Tibial nerve (tissue), 4 donors: Measurements from ENCODE around the gene RAB35. TPM values are rescaled to one million over a fixed set of nuclear protein-coding genes. Genes with fewer than 3 reads are reported as not detected.

Experiments used
- DNase-seq, 2 donors: peaks; one replicate each; pipeline ENCODE4 v3.0.0-alpha.2; 2019; ENCODE audit warnings: low spot score in 2 of 2
- H3K27ac ChIP-seq, 4 donors: fragments of 200-600 bp; sonication (generic) in 3 of 4; one replicate each; pipeline ENCODE4 v1.5.1; 2017 to 2019; ENCODE audit warnings: mild to moderate bottlenecking in 1 of 4
- H3K27me3 ChIP-seq, 2 donors: fragments of 200-600 bp; sonication (generic) in 1 of 2; one replicate each; pipeline versions ENCODE4 v1.5.1 to v1.6.0; 2017 to 2019
- H3K36me3 ChIP-seq, 3 donors: fragments of 200-600 bp; sonication (generic); one replicate each; pipeline ENCODE4 v1.5.1; 2018 to 2019
- H3K4me1 ChIP-seq, 4 donors: fragments of 200-600 bp; sonication (generic) in 3 of 4; one replicate each; pipeline ENCODE4 v1.5.1; 2017 to 2019
- H3K4me3 ChIP-seq, 4 donors: fragments of 200-600 bp; sonication (generic) in 3 of 4; one replicate each; pipeline ENCODE4 v1.5.1; 2017 to 2019; ENCODE audit warnings: mild to moderate bottlenecking in 1 of 4, moderate library complexity in 1 of 4
- H3K9me3 ChIP-seq, 4 donors: fragments of 200-600 bp; sonication (generic) in 3 of 4; one replicate each; pipeline ENCODE4 v1.5.1; 2017 to 2019
- EP300 ChIP-seq, 2 donors: sonication (generic); formaldehyde crosslinking; IDR thresholded peaks; one replicate each; pipeline ENCODE4 v1.6.1; 2017; ENCODE audit warnings: antibody characterized with exemption in 2 of 2, mild to moderate bottlenecking in 1 of 2
- POLR2A ChIP-seq, 2 donors: fragments of 450-650 bp; IDR thresholded peaks; one replicate each; pipeline ENCODE4 v1.6.1; 2017; ENCODE audit warnings: antibody characterized with exemption in 2 of 2, mild to moderate bottlenecking in 2 of 2, moderate library complexity in 2 of 2
- WGBS, 2 donors: methylation state at CpG; one replicate each; pipeline ENCODE4 v1.1.5; 2018; 5-methylcytosine and 5-hydroxymethylcytosine counted together
- total RNA-seq, 4 donors: library from RNA; depleted of rRNA; stranded (reverse); fragments of >200 nt; gene quantifications; one replicate each; pipeline ENCODE4 v1.1.0, GENCODE V29; 2016
- TF ChIP-seq, protein P1 (sequence below), 5 experiments: fragments of 200-600 bp in 3 of 5; fragments of 450-650 bp in 2 of 5; sonication (generic) in 3 of 5; IDR thresholded peaks; one replicate each; pipeline ENCODE4 v1.5.1; 2016 to 2019; ENCODE audit warnings: antibody characterized with exemption in 5 of 5, mild to moderate bottlenecking in 3 of 5, moderate library complexity in 2 of 5

The RAB35 gene
- total RNA-seq, 4 donors from 2014 or later: 22.8 to 30.8 (median 26.2) TPM

GRCh38 chr12:120126635-120127005 lies 10.1 kb upstream of the RAB35 start:
- peaks cover 4 to 61% (median 30%) of the 10 kb centered on the region in 3 donors for H3K36me3 ChIP-seq
- H3K27ac ChIP-seq: peak overlapping the region in 2 of 4 donors; percentile 50 to 69
- peak in 1 of 2 donors; percentile 61 for DNase-seq
- 56 to 61% methylated on average over 2 of the region's 2 CpGs for WGBS, 2 donors
- no peaks in the 10 kb centered on the region for H3K9me3 ChIP-seq
- no peak overlapping the region for H3K4me3 ChIP-seq
- peaks cover 0 to 12% (median 3%) of the 10 kb centered on the region in 4 donors for H3K4me1 ChIP-seq
- TF ChIP-seq, protein P1, sequence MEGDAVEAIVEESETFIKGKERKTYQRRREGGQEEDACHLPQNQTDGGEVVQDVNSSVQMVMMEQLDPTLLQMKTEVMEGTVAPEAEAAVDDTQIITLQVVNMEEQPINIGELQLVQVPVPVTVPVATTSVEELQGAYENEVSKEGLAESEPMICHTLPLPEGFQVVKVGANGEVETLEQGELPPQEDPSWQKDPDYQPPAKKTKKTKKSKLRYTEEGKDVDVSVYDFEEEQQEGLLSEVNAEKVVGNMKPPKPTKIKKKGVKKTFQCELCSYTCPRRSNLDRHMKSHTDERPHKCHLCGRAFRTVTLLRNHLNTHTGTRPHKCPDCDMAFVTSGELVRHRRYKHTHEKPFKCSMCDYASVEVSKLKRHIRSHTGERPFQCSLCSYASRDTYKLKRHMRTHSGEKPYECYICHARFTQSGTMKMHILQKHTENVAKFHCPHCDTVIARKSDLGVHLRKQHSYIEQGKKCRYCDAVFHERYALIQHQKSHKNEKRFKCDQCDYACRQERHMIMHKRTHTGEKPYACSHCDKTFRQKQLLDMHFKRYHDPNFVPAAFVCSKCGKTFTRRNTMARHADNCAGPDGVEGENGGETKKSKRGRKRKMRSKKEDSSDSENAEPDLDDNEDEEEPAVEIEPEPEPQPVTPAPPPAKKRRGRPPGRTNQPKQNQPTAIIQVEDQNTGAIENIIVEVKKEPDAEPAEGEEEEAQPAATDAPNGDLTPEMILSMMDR (IDR thresholded peaks at IDR 0.05): no peak
- TF ChIP-seq POLR2A (IDR thresholded peaks at IDR 0.05): no peak
- peak in 1 of 2 donors; percentile 79 for TF ChIP-seq EP300 (IDR thresholded peaks at IDR 0.05)
- no peaks in the 10 kb centered on the region for H3K27me3 ChIP-seq

- WGBS, 2 donors: 80 to 82% methylated on average over 6 of the region's 6 CpGs
- Histone ChIP-seq H3K27ac (peak overlapping the region in 2 of 4 donors; percentile 32 to 59), H3K36me3 (peaks cover 4 to 55% (median 24%) of the 10 kb centered on the region in 3 donors)
Measured at GRCh38 chr12:120125792-120126634, 9.5 kb upstream of the RAB35 start.

DNA sequence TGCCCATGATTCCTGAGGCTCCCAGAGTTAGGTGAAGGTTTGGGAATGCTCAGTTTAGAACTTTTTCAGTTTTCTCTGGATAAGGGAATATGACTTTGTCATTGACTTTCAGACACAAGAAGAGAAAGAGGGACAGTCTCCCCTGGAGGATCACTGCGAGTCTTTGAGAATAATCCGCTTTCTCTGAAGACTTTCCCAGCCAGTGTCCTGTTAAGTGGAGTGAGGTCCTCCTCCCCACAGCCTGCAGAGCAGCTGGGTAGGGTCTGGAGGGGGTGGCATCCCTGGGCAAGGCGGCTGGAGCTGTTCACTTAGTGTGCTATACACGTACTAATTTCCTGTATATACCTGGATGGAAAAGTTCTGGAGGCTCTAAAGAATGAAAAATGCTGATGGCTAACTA lies 8.5 kb upstream of the RAB35 start:
- TF ChIP-seq, protein P1 (IDR thresholded peaks at IDR 0.05): no peak
- TF ChIP-seq POLR2A (IDR thresholded peaks at IDR 0.05): no peak
- DNase-seq: no peak
- no peak overlapping the region for H3K27ac ChIP-seq
- H3K27me3 ChIP-seq: no peaks in the 10 kb centered on the region
- H3K9me3 ChIP-seq: no peaks in the 10 kb centered on the region
- WGBS, 2 donors: 88 to 93% methylated on average over 4 of the region's 4 CpGs
- peaks cover 2 to 45% (median 16%) of the 10 kb centered on the region in 3 donors for H3K36me3 ChIP-seq
- H3K4me1 ChIP-seq: peaks cover 0 to 12% (median 3%) of the 10 kb centered on the region in 4 donors
- no peak overlapping the region for H3K4me3 ChIP-seq

More at GRCh38 chr12:120125792-120126634, 9.5 kb upstream of the RAB35 start:
- Histone ChIP-seq H3K4me3 (no peak overlapping the region), H3K9me3 (no peaks in the 10 kb centered on the region), H3K27me3 (no peaks in the 10 kb centered on the region), H3K4me1 (peaks cover 0 to 12% (median 3%) of the 10 kb centered on the region in 4 donors)
- TF ChIP-seq EP300 (IDR thresholded peaks at IDR 0.05) (no peak), POLR2A (IDR thresholded peaks at IDR 0.05) (no peak)
- TF ChIP-seq, protein P1 (IDR thresholded peaks at IDR 0.05): no peak
- no peak for DNase-seq

DNA sequence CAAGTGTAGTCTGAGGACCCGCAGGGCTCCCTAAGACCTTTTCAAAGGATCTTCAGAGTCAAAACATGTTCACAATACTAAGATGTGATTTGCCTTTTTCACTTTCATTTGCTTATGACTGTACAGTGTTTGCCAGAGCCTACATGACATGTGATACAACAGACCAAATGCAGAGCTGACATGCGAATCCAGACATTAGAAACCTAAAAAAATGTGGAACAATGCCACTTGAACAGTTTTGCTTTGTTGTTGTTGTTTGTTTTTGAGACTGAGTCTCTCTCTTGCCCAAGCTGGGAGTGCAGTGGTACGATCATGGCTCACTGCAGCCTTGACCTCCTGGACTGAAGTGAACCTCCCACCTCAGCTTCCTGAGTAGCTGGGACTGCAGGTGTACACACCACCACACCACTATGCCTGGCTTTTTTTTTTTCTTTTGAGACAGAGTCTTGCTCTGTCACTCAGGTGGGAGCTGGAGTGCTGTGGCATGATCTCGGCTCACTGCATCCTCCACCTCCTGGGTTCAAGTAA lies 5.3 kb upstream of the RAB35 start:
- TF ChIP-seq, protein P1 (IDR thresholded peaks at IDR 0.05): no peak
- no peak for TF ChIP-seq POLR2A (IDR thresholded peaks at IDR 0.05)
- TF ChIP-seq EP300 (IDR thresholded peaks at IDR 0.05): no peak
- Histone ChIP-seq H3K4me3 (no peak overlapping the region), H3K36me3 (peaks cover 0 to 13% (median 0%) of the 10 kb centered on the region in 3 donors), H3K27me3 (no peaks in the 10 kb centered on the region), H3K9me3 (no peaks in the 10 kb centered on the region), H3K4me1 (peaks cover 0 to 32% (median 17%) of the 10 kb centered on the region in 4 donors), H3K27ac (no peak overlapping the region)
- WGBS, 2 donors: 56 to 61% methylated on average over 4 of the region's 4 CpGs
- DNase-seq: no peak

GRCh38 chr12:120121343-120121742 lies 4.8 kb upstream of the RAB35 start:
- Histone ChIP-seq H3K27ac (no peak overlapping the region), H3K4me1 (peaks cover 0 to 27% (median 16%) of the 10 kb centered on the region in 4 donors), H3K36me3 (peaks cover 0 to 8% (median 0%) of the 10 kb centered on the region in 3 donors), H3K4me3 (no peak overlapping the region), H3K27me3 (no peaks in the 10 kb centered on the region), H3K9me3 (no peaks in the 10 kb centered on the region)
- WGBS, 2 donors: 56 to 67% methylated on average over 2 of the region's 2 CpGs
- DNase-seq: no peak
- TF ChIP-seq, protein P1 (IDR thresholded peaks at IDR 0.05): no peak
- no peak for TF ChIP-seq POLR2A (IDR thresholded peaks at IDR 0.05)
- TF ChIP-seq EP300 (IDR thresholded peaks at IDR 0.05): no peak
